ENCODE data around the gene LRBA. TPM values are rescaled to one million over a fixed set of nuclear protein-coding genes. Genes with fewer than 3 reads are reported as not detected.

The LRBA gene
- total and polyA plus RNA-seq, 2 of the 4 experiments (the other 2 are of a cell fraction): 10.2 to 51.6 TPM

- Histone ChIP-seq H4K91ac (ENCODE audit: insufficient read depth, low read depth, low read length) (no peak overlapping the region), H2AFZ (replicated peaks; ENCODE audit: low read length, poor library complexity) (no peak overlapping the region), H3K18ac (ENCODE audit: low read depth, low read length) (no peak overlapping the region), H3K27ac (ENCODE audit: insufficient read depth, low read length) (no peak overlapping the region), H2BK15ac (ENCODE audit: low read depth, low read length) (no peak overlapping the region), H3K27me3 (ENCODE audit: control insufficient read depth, insufficient read depth, low read length) (no peaks in the 10 kb centered on the region), H3K9me1 (ENCODE audit: insufficient read depth, low read length) (no peaks in the 10 kb centered on the region), H2BK20ac (ENCODE audit: low read depth, low read length) (no peak overlapping the region), H3K4ac (ENCODE audit: low read depth, low read length) (no peak overlapping the region), H3K23ac (ENCODE audit: low read depth, low read length) (no peak overlapping the region), H2BK5ac (ENCODE audit: low read depth, low read length, poor library complexity, severe bottlenecking) (no peak overlapping the region), H3K79me1 (ENCODE audit: low read depth in 1 of 2, low read length in 2 of 2) (no peaks in the 10 kb centered on the region), H2AK9ac (replicated peaks; ENCODE audit: low read depth, low read length, poor library complexity) (no peak overlapping the region), H2AK5ac (ENCODE audit: low read depth, low read length) (no peak overlapping the region), H3K9ac (ENCODE audit: low read depth, low read length) (no peak overlapping the region), H3K9me3 (ENCODE audit: control insufficient read depth, insufficient read depth, low read length) (no peaks in the 10 kb centered on the region), H4K8ac (ENCODE audit: low read depth in 2 of 2, low read length in 2 of 2) (no peak overlapping the region), H2BK120ac (ENCODE audit: low read depth, low read length) (no peak overlapping the region), H4K20me1 (ENCODE audit: insufficient read depth, low read length) (no peaks in the 10 kb centered on the region), H3K56ac (ENCODE audit: extremely low read depth, insufficient read depth, low read length) (no peak overlapping the region), H3K4me1 (ENCODE audit: control insufficient read depth, insufficient read depth, low read length) (peaks cover 2% of the 10 kb centered on the region; the same call in 1 of the 2 replicates), H3K14ac (replicated peaks; ENCODE audit: low read depth, low read length) (no peak overlapping the region), H3K4me3 (ENCODE audit: insufficient read depth, low read depth, low read length) (no peak overlapping the region), H3K4me2 (ENCODE audit: low read depth, low read length) (no peak overlapping the region), H4K5ac (ENCODE audit: low read depth, low read length) (no peak overlapping the region), H3K36me3 (ENCODE audit: control insufficient read depth, insufficient read depth, low read length) (no peaks in the 10 kb centered on the region)
- dilution Hi-C loops (cut with HindIII; ENCODE audit: low sequenced_read_pairs, unreplicated experiment) (no loop called here), intact Hi-C loops (cut with micrococcal nuclease) (no loop called here), in situ Hi-C loops (cut with MboI; ENCODE audit: low sequenced_read_pairs) (no loop called here)
- TF ChIP-seq CTCF (conservative IDR thresholded peaks at IDR 0.05; ENCODE audit: low read depth, low read length): no peak
- TF ChIP-seq SMC3 (IDR thresholded peaks at IDR 0.05; ENCODE audit: low read depth, low read length): no peak
- TF ChIP-seq MXI1 (IDR thresholded peaks at IDR 0.05; ENCODE audit: borderline replicate concordance, low read depth, low read length): no peak
- TF ChIP-seq MAZ (IDR thresholded peaks at IDR 0.05; ENCODE audit: borderline replicate concordance, low read depth, low read length): no peak
- no peak for TF ChIP-seq CEBPB (IDR thresholded peaks at IDR 0.05; ENCODE audit: low read depth, low read length)
- TF ChIP-seq NFE2L2 (IDR thresholded peaks at IDR 0.05; ENCODE audit: low read depth, low read length): no peak
- no peak for TF ChIP-seq MAFK (IDR thresholded peaks at IDR 0.05; ENCODE audit: low read depth, low read length)
- ChIA-PET POLR2A (ENCODE audit: unreplicated experiment) (no interaction called here), CTCF (interaction anchor here (0.6 to 1.3 kb wide), 2 partner anchors 14 to 40 kb away, joined by 3 read pairs; no protein-coding TSS in a partner anchor)
- BruUV-seq (replicated peaks): no TSS peak
- no peak for DNase-seq
- no peak for ATAC-seq (ENCODE audit: low read depth)
- no CpG with 5 or more reads among the region's 1 CpG for WGBS, 2 experiments (ENCODE audit: extremely low coverage in 2 of 2, insufficient read length in 1 of 2)
Observed at GRCh38 chr4:150355418-150355817, 659.7 kb downstream of the LRBA start.
